ENCODE results near the gene HIPK1.

- TF ChIP-seq CTCF (IDR thresholded peaks at IDR 0.05; ENCODE audit: insufficient read depth, low read length, poor library complexity, severe bottlenecking) (no peak), EZH2phosphoT487 (conservative IDR thresholded peaks at IDR 0.05; ENCODE audit: low read length) (no peak)
These were observed 48.8 kb downstream of the HIPK1 start for GRCh38 chr1:113977906-113978305.

Data from SU-DHL-6 (cell line).